GM21619 (cell line): ENCODE results near the gene ZNF154.
A peak's percentile ranks its signal among the peaks of the same experiment; 100 is the strongest.
"Not testable (repeated sequence)": the region's sequence is repeated elsewhere in the genome, so short reads cannot be mapped to it uniquely, and the experiment has no call there.

Experiments used
- ATAC-seq: cut with Tn5 transposase; IDR thresholded peaks from one replicate; pipeline ENCODE4 v1.9.1; 2021; ENCODE audit not compliant: unreplicated experiment

The ZNF154 gene

DNA sequence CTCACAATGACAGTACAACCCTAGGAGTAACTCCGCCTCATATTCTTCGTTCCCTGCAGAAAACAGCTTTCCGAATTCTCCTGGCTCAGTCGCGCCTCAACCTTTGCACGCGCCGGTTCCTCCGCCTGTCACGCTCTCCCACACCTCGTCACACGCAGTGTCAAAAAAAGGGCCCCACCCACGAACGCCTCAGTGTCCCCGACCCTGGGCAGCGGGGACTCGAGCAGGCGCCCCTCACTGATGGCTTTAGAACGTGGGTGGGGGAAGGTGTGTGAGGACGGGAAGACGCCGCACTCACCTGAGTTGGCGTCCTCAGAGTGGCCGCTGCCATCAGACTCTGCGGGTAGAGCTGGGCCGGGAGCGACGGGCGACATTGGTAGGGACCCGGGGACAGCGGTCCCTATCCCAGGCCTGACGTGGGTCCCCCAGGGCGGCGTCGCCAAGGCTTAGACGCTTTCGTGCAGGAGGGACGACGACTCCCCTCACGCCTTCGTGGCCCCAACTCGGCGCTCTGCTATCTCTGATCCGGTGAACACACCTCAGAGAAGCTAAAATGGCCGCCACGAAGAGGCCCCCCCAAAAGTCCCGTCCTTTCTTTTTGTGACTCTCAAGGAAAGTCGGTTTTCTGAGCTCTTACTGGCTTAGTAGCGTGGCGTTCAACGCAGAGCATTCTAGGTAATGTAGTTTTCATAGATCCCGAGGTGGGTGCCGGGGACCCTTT, at the start of gene ZNF154:
Gene ZNF154, minus strand, starts transcription at position 564 of the 721 bp plus-strand sequence. Its CDS starts 233 bp downstream, at position 331.
- ATAC-seq, result no peak

DNA sequence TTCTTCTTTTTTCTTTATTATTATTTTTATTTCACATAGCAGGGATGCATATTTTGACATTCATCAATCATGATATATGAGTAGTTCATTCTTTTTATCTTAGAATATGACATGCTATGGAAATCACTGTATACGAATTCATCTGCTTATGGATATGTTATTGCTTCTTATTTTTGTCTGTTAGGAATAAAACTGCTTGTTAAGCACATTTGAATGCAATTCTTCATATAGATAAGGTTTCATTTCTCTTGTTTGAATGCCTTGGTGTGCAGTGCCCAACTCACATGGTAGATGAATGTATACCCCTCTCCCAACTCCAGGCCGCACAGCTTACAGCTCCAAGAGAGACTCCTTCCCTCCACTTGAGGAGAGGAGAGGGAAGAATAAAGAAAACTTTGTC, 48.9 kb upstream of the ZNF154 start:
- ATAC-seq, result no peak

DNA sequence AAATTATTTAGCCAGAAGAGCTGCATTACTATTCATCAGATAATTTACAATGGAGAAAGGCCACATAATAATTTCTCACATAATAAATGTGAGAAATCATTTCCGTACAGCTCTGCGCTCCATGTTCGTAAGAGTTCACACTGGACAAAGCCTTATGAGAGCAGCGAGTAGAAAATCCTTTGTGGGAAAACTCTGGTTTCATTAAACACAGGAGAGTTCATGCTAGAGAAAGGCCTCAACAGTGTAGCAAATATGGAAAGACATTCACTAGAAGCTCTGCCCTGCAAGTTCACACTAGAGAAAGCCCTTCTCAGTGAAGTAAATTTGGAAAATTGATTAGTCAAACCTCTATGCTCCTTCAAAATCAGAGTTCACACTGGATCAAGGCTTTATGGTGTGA, 46.0 kb upstream of the ZNF154 start:
- no peak for ATAC-seq

DNA sequence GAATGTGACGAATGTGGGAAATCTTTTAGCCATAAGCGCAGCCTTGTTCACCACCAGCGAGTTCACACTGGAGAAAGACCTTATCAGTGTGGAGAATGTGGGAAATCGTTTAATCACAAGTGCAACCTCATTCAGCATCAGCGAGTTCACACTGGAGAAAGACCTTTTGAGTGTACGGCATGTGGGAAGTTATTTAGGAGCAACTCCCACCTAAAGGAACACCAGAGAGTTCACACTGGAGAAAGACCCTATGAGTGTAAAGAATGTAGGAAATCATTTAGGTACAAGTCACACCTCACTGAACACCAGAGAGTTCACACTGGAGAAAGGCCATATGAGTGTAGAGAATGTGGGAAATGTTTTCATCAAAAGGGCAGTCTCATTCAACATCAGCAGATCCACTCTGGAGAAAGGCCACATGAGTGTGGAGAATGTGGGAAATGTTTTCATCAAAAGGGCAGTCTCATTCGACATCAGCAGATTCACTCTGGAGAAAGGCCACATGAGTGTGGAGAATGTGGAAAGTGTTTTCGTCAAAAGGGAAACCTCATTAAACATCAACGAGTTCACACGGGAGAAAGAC, 45.2 kb upstream of the ZNF154 start:
- no peak for ATAC-seq

DNA sequence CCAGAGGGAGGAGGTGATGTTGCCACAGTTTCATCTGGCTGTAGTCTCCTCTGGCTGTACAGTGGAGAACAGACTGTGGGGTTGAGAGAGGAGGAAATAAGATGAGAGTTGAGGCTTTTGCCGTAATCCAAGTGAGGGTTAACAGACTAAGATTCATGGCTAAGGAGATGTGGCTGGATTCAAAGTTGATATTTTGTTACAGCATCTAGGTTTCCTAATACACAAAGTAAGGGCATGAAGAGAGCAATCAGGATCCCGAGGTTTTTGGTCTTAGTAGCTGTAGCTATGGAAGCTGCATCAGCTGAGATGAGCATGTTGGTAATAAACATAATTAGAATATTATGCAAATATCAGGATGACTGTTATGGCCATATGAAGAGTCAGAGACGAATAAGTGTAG, 39.0 kb upstream of the ZNF154 start:
- ATAC-seq, result no peak

DNA sequence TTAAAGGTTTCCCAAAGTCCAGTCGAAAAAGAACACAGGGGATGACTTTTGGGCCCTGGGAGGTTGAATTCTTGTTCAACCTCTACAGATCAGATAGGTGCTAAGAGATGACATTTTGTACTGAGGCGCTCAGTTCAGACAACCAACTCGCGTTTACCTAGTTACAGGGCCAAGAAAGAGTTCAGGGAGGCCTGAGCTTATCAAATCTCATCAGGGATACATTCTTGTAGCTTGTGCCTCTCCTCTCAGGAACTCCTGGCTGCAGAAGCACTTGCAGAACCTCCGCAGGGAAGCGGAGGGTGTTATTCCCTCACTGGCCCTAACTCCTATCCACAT, 38.4 kb upstream of the ZNF154 start:
- no peak for ATAC-seq

DNA sequence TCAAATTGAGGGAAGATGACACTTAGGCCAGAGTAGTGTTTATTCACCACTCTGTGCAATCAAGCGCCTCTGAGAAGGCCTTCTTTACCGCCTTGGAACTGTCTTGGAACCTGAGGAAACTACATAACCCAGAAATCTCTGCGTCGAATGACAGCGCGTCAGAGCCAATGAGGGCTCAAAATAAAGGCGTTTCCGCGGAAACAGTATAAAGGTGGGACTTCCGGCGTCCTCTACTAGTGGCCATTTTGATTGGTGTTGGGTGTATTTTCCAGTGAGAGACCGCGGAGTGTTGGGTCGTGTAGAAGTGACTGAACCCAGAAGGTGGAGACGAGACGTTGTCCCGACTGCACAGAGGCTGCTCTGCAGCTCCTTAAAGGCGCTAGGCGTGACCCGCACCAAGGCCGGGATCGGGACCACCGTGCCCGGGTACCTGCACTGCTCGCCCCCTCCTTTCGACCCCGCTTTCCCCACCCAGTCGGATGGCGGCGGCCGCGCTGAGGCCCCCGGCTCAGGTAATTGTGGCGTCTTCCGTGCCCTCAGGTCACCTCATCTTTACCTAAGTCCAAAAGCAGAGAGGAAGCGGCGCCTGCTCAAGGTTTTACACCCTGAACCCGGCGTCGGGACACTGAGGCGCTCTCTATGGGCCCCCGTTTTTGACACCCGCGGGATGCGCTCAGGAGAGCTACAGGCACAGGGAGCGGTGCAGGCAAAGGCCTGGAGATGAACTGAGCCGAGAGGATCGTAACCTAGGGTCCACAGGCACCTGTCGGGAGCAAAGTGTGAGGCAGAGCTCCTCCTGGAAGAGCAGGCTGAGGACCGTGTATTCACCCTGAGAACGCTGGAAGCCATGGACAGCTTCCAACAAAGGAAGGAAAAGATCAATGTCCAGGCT, 37.8 kb upstream of the ZNF154 start, which contains the start of gene ZNF776:
Gene ZNF776, plus strand, starts transcription at position 236 of the 892 bp plus-strand sequence. Its CDS starts 244 bp downstream, at position 480.
- ATAC-seq, result peak; percentile 97

DNA sequence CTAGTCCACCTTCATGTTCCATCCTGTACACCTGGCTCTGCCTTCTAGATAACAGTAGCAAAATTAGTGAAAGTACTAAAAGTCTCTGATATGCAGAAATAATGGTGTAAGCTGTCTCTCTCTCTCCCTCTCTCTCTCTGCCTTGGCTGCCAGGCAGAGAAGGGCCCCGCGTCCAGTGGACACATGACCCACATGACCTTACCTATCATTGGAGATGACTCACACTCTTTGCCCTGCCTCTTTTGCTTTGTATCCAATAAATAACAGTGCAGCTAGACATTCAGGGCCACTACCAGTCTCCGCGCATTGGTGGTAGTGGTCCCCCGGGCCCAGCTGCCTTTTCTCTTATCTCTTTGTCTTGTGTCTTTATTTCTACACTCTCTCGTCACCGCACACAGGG, 29.8 kb upstream of the ZNF154 start:
- not testable (repeated sequence) for ATAC-seq

DNA sequence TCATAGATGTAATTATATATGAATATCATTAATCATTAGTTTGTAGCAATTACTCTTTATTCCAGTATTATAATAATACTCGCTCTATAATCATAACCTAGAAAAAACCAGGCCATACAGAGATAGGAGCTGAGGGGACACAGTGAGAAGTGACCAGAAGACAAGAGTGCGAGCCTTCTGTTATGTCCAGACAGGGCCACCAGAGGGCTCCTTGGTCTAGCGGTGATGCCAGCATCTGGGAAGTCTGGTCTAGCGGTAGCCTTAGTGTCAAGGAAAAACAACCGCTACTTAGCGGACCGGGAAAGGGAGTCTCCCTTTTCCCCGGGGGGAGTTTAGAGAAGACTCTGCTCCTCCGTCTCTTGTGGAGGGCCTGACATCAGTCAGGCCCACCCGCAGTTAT, 29.3 kb upstream of the ZNF154 start:
- not testable (repeated sequence) for ATAC-seq

DNA sequence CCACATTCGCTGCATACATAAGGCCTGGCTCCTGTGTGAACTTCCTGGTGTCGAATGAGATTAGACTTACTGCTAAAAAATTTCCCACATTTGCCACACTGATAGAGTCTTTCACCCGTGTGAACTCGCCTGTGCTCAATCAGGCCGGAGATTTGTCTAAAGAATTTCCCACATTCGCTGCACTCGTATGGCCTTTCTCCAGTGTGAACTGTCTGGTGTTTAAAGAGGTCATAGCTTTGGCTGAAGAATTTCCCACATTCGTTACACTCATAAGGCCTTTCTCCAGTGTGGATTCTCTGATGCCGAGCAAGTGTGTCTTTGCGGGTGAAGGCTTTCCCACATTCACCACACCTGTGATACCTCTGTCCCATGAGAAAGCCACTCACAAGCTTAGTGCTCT, 11.9 kb upstream of the ZNF154 start:
- ATAC-seq, result no peak

DNA sequence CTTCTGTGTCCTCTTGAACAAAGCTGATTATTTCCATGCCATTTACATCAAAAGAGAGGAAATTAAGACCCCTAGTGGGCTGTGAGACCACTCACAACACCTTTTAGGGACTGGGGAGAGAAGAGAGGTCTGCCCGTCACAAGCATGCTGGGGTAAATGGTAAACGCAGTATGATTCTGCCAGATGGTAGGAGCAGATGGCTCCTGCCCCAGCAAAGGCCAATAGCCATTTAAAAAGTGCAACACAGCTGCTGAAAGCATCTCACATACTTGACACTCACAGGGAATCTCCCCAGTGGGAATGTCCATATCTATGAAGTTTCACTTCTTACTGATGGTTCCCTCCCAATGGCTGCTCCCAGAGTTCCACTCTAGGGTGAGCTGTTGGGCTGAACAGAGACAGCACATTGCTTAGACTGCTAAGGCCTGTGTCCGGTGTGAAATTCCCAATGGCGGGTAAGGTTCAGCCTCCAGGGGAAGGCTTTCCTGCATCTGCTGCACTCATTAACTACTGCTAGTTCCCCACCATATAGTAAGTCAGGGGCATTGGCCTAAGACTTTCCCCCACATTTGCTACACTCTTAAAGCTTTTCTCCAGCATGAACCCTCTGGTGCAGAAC, 11.0 kb upstream of the ZNF154 start:
- no peak for ATAC-seq

DNA sequence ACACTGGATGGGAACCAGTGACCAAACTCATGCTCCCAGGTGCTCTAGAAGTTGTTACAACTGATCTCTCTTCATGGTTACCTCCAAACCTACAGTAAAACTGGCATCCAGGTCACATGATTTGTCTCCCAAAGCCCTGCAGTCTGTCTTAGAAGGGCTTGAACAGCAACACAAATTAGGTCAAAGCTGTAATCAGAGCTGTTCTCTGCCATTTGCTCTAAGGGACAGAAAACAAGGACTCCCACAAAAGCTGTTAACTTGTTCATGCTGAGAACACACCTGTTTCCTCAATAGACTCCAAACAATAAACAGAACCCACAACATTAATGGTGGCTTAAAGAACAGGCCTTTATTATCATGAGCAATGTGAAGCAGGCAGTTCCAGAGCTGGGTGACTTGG, 10.4 kb upstream of the ZNF154 start:
- ATAC-seq, result no peak

DNA sequence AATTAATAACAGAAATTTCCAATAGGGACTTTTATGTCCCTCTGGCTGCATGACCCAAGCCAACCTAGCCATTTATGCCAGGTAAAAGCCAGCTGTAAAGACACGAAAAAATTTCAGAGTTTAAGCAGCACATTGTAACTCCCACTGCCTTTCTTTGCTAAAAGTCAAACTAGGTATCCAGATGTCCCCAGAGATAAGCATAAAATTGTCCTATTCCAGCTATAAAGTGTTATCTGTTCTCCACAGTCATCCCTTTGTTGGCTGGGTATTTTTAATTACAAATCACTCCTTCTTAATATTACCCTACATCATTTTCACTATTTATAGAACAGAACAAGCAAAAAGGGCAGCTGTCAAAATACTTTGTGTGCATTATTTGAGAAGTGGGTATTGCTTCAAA, 3.2 kb upstream of the ZNF154 start:
- no peak for ATAC-seq

DNA sequence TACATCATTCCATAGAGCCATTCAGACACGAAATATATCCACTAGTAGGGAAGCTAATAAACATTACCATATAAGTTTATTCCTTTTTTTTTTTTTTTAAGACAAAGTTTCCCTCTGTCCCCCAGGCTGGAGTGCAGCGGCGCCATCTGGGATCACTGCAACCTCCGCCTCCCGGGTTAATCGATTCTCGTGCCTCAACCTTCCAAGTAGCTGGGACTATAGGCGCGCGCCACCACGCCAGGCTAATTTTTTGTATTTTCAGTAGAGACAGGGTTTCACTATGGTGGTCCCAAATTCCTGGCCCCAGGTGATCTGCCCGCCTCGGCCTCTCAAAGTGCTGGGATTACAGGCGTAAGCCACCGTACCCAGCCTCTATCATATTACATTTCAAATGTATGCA, 612 bp upstream of the ZNF154 start:
- ATAC-seq, result no peak

DNA sequence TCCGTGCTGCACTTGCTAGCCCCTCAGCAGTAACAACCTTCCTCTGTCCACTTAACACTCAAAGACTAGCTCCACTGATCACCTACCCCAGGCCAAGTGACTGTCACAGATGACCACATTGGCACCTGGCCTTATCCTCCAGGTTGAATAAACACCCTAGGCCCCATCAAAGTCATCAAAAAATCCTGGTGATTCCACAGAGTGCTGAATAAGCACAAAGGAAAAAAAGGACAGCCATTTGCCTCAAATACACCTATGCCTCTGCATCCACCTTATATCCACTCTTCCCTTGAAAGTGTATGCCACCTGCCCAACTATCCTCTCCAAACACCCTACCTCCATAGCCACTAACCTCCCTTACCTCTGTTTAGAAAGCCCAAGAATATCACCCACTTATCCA, 2.7 kb downstream of the ZNF154 start:
- ATAC-seq, result no peak

DNA sequence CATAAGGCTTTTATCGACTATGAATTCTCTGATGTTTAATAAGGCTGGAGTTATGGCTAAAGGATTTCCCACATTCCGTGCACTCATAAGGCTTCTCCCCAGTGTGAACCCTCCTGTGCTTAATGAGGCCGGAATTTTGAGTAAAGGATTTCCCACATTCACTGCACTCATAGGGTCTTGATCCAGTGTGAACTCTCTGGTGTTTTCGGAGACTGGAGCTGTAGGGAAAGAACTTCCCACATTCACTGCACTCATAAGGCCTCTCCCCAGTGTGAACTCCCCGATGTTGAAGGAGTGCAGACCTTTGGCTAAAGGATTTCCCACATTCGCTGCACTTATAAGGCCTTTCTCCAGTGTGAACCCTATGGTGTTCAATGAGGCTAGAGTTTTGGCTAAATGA, 7.4 kb downstream of the ZNF154 start:
- no peak for ATAC-seq

DNA sequence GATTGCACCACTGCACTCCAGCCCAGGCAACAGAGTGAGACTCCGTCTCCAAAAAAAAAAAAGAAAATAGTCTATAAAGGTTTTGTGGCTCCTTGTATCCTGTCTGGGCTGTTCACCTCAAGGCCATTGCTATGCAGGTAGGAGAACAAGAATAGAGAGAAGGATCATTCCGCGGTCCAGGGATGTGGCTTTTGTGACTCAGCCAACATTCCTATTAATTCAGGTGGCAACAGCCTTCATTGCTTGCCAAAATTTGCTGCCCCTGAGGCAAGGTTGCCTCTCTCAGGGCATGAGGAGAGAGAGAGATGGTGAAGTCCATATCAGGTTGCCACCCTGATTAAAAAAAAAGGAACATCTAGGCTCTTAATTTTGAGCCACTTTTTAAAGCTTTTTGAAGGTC, 19.3 kb downstream of the ZNF154 start:
- ATAC-seq, result no peak

DNA sequence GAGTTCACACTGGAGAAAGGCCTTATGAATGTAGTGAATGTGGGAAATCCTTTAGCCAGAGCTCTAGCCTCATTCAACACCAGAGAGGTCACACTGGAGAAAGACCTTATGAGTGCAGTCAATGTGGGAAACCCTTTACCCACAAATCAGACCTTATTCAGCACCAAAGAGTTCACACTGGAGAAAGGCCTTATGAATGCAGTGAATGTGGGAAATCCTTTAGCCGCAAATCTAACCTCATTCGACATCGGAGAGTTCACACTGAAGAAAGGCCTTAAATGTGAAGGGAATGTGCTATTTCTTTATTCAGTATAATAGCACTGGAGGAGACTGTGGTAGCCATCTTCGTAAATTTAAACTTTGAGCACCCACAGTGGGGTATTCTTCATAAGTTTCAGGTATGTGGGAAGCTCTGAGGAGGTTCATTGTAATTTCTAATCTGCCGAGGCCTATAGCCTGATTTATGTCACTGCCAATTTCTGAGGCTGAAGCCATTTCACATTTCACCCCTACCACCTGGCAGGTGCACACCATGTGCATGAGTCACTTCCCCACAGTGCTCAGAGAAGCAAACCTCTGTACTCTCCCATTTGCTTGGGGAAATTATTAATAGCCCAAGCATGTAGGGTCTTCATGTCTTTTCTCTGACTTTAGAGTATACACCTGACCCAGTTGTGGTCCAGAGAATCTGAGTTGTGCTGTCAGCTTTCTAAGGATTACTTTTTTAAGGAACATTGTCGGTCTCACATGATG, 20.8 kb downstream of the ZNF154 start:
- no peak for ATAC-seq

DNA sequence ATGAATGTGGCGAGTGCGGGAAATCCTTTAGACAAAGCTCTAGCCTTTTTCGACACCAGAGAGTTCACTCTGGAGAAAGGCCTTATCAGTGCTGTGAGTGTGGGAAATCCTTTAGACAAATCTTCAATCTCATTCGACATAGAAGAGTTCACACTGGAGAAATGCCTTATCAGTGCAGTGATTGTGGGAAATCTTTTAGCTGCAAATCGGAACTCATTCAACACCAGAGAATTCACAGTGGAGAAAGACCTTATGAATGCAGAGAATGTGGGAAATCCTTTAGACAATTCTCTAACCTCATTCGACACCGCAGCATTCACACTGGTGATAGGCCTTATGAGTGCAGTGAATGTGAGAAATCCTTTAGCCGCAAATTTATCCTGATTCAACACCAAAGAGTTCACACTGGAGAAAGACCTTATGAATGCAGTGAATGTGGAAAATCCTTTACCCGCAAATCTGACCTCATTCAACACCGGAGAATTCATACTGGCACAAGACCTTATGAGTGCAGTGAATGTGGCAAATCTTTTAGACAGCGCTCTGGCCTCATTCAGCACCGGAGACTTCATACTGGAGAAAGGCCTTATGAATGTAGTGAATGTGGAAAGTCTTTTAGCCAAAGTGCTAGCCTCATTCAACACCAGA, 21.5 kb downstream of the ZNF154 start:
- ATAC-seq, result no peak

DNA sequence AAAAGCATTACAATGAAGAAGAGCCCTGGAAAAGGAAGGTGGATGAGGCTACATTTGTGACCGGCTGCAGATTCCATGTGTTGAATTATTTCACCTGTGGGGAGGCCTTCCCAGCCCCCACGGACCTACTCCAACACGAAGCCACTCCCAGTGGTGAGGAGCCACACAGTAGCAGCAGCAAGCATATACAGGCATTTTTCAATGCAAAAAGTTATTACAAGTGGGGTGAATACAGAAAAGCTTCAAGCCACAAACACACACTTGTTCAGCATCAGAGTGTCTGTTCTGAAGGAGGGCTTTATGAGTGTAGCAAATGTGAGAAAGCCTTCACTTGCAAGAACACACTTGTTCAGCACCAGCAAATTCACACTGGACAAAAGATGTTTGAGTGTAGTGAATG, 22.3 kb downstream of the ZNF154 start:
- ATAC-seq, result no peak
